ENCODE measurements around the gene PHYHD1. TPM values are rescaled to one million over a fixed set of nuclear protein-coding genes. Genes with fewer than 3 reads are reported as not detected.

PHYHD1 gene
- total RNA-seq, 2 donors from 2014 or later, result 15.2 to 18.0 TPM

GRCh38 chr9:128906741-128907140 is 14.0 kb upstream of the PHYHD1 start:
- Histone ChIP-seq H3K27ac (ENCODE audit: low read depth, low read length) (no peak overlapping the region), H3K9ac (ENCODE audit: extremely low read depth, low read length, poor library complexity, severe bottlenecking) (no peak overlapping the region), H3K4me1 (ENCODE audit: control insufficient read depth, insufficient read depth, low read length) (peaks cover 12% of the 10 kb centered on the region), H3K36me3 (ENCODE audit: control insufficient read depth, insufficient read depth, low read length) (peaks cover 52% of the 10 kb centered on the region), H3K27me3 (ENCODE audit: control insufficient read depth, insufficient read depth, low read length, poor library complexity, severe bottlenecking) (no peaks in the 10 kb centered on the region), H3K4me3 (ENCODE audit: low read length) (no peak overlapping the region), H3K9me3 (ENCODE audit: control insufficient read depth, low read length) (no peaks in the 10 kb centered on the region)
- Mint-ChIP-seq H3K27ac (peak overlapping the region; percentile 71), H3K9me3 (no peaks in the 10 kb centered on the region), H3K4me3 (no peak overlapping the region), H3K36me3 (ENCODE audit: low read depth) (peaks cover 32% of the 10 kb centered on the region), H3K4me1 (peaks cover 10% of the 10 kb centered on the region), H3K27me3 (ENCODE audit: insufficient read depth) (no peaks in the 10 kb centered on the region)
- 86 to 89% methylated on average over 1 to 2 of the region's 2 CpGs for WGBS, 2 experiments (ENCODE audit: insufficient coverage in 1 of 2, insufficient read length in 1 of 2)
- DNase-seq, result no peak
- TF ChIP-seq CTCF (conservative IDR thresholded peaks at IDR 0.05), result no peak

GRCh38 chr9:128908372-128908771 is 12.4 kb upstream of the PHYHD1 start:
- DNase-seq, result no peak
- H3K9me3 ChIP-seq (ENCODE audit: control insufficient read depth, low read length), result no peaks in the 10 kb centered on the region
- H3K36me3 Mint-ChIP-seq (ENCODE audit: low read depth), result peaks cover 40% of the 10 kb centered on the region
- H3K27me3 Mint-ChIP-seq (ENCODE audit: insufficient read depth), result no peaks in the 10 kb centered on the region
- H3K27me3 ChIP-seq (ENCODE audit: control insufficient read depth, insufficient read depth, low read length, poor library complexity, severe bottlenecking), result no peaks in the 10 kb centered on the region
- H3K4me3 ChIP-seq (ENCODE audit: low read length), result no peak overlapping the region
- H3K27ac Mint-ChIP-seq, result no peak overlapping the region
- 97% methylated on average over 23 to 24 of the region's 24 CpGs for WGBS, 2 experiments (ENCODE audit: insufficient coverage in 1 of 2, insufficient read length in 1 of 2)
- H3K4me1 Mint-ChIP-seq, result peaks cover 26% of the 10 kb centered on the region
- TF ChIP-seq CTCF (conservative IDR thresholded peaks at IDR 0.05), result no peak
- peaks cover 16% of the 10 kb centered on the region for H3K4me1 ChIP-seq (ENCODE audit: control insufficient read depth, insufficient read depth, low read length)
- no peaks in the 10 kb centered on the region for H3K9me3 Mint-ChIP-seq
- H3K27ac ChIP-seq (ENCODE audit: low read depth, low read length), result no peak overlapping the region
- no peak overlapping the region for H3K4me3 Mint-ChIP-seq
- no peak overlapping the region for H3K9ac ChIP-seq (ENCODE audit: extremely low read depth, low read length, poor library complexity, severe bottlenecking)
- H3K36me3 ChIP-seq (ENCODE audit: control insufficient read depth, insufficient read depth, low read length), result peaks cover 48% of the 10 kb centered on the region

GRCh38 chr9:128909859-128910258 is 10.9 kb upstream of the PHYHD1 start:
- H3K9ac ChIP-seq (ENCODE audit: extremely low read depth, low read length, poor library complexity, severe bottlenecking), result no peak overlapping the region

More at GRCh38 chr9:128909859-128910258, 10.9 kb upstream of the PHYHD1 start:
- Histone ChIP-seq H3K27ac (ENCODE audit: low read depth, low read length) (no peak overlapping the region), H3K4me3 (ENCODE audit: low read length) (no peak overlapping the region), H3K9me3 (ENCODE audit: control insufficient read depth, low read length) (no peaks in the 10 kb centered on the region), H3K36me3 (ENCODE audit: control insufficient read depth, insufficient read depth, low read length) (peaks cover 61% of the 10 kb centered on the region), H3K4me1 (ENCODE audit: control insufficient read depth, insufficient read depth, low read length) (peaks cover 16% of the 10 kb centered on the region), H3K27me3 (ENCODE audit: control insufficient read depth, insufficient read depth, low read length, poor library complexity, severe bottlenecking) (no peaks in the 10 kb centered on the region)
- Mint-ChIP-seq H3K36me3 (ENCODE audit: low read depth) (peaks cover 42% of the 10 kb centered on the region), H3K9me3 (no peaks in the 10 kb centered on the region), H3K4me3 (no peak overlapping the region), H3K27ac (no peak overlapping the region), H3K4me1 (peaks cover 26% of the 10 kb centered on the region), H3K27me3 (ENCODE audit: insufficient read depth) (no peaks in the 10 kb centered on the region)
- 94 to 100% methylated on average over 1 to 4 of the region's 4 CpGs for WGBS, 2 experiments (ENCODE audit: insufficient coverage in 1 of 2, insufficient read length in 1 of 2)
- peak; percentile 35 for DNase-seq
- TF ChIP-seq CTCF (conservative IDR thresholded peaks at IDR 0.05), result no peak

All from endodermal cell (in vitro differentiated cells).